Activated CD4-positive, alpha-beta memory T cell treated with anti-CD3 and anti-CD28 coated beads, Interleukin-2, amount 10 ng/mL, durations not matched to agents 7 days and 5 days (primary cell): ENCODE results near the gene URB1. TPM values are rescaled to one million over a fixed set of nuclear protein-coding genes. Genes with fewer than 3 reads are reported as not detected.

ENCODE experiments used
- CTCF ChIA-PET: fragments of 350-600 bp; sonication (Branson Sonifier 250); formaldehyde crosslinking; loops from one replicate; lab custom pipeline; 2021; ENCODE audit warnings: antibody characterized with exemption, inconsistent platforms; lab: Charles Lee
- POLR2A ChIA-PET: fragments of 350-600 bp; sonication (Branson Sonifier 250); formaldehyde crosslinking; loops from one replicate; lab custom pipeline; 2021; ENCODE audit warnings: antibody characterized with exemption; lab: Charles Lee
- DNase-seq: peaks from one replicate; pipeline ENCODE4 v3.0.0-alpha.2; 2020
- H3K27ac Mint-ChIP-seq: one replicate; pipeline ENCODE4 v1.8.0; 2021; ENCODE audit warnings: mild to moderate bottlenecking, mixed read lengths
- H3K27me3 Mint-ChIP-seq: one replicate; pipeline ENCODE4 v1.8.0; 2021; ENCODE audit warnings: mixed read lengths
- H3K36me3 Mint-ChIP-seq: one replicate; pipeline ENCODE4 v1.8.0; 2021; ENCODE audit warnings: low read depth, mixed read lengths
- H3K4me1 Mint-ChIP-seq: one replicate; pipeline ENCODE4 v1.8.0; 2021; ENCODE audit warnings: mixed read lengths
- H3K4me3 Mint-ChIP-seq: one replicate; pipeline ENCODE4 v1.8.0; 2021; ENCODE audit warnings: mild to moderate bottlenecking, mixed read lengths
- H3K9me3 Mint-ChIP-seq: one replicate; pipeline ENCODE4 v1.8.0; 2021; ENCODE audit warnings: mixed read lengths
- total RNA-seq, 2 experiments: library from RNA; stranded (reverse); gene quantifications; one replicate each; pipeline ENCODE4 v1.2.3, GENCODE V29; 2021

Gene URB1
- total RNA-seq, 2 experiments from 2014 or later: 9.1 TPM

GRCh38 chr21:32422064-32422463 is 29.3 kb upstream of the URB1 start:
- Mint-ChIP-seq H3K27me3 (no peaks in the 10 kb centered on the region), H3K27ac (no peak overlapping the region), H3K4me1 (no peaks in the 10 kb centered on the region), H3K36me3 (no peaks in the 10 kb centered on the region), H3K4me3 (no peak overlapping the region), H3K9me3 (no peaks in the 10 kb centered on the region)
- CTCF ChIA-PET: no interaction called here
- no peak for DNase-seq
- POLR2A ChIA-PET: no interaction called here

DNA sequence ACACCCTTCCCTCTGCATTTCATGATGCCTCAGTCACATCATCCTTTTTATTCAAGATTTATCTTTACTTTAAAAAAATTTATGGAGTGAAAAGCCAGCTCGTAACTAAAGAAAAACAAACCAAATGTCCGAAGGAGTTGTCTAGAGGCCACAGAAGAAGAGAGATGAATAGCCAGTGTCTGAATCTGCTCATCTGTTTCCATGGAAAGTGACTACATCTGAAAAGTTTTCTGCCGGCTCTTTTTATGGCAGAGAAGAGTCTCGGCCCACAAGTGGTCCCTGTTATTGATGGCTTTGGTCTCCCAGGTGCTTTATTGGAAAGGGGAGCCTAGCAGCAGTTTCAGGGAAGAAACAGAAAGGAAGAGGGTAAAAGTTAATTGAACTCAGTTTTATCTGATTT is 25.3 kb upstream of the URB1 start:
- Mint-ChIP-seq H3K36me3 (no peaks in the 10 kb centered on the region), H3K27ac (no peak overlapping the region), H3K4me1 (peaks cover 11% of the 10 kb centered on the region), H3K9me3 (no peaks in the 10 kb centered on the region), H3K4me3 (no peak overlapping the region), H3K27me3 (no peaks in the 10 kb centered on the region)
- ChIA-PET POLR2A (no interaction called here), CTCF (no interaction called here)
- DNase-seq: no peak

GRCh38 chr21:32415451-32416398 is 22.9 kb upstream of the URB1 start:
- ChIA-PET CTCF (no interaction called here), POLR2A (no interaction called here)
- DNase-seq: no peak
- Mint-ChIP-seq H3K36me3 (peaks cover 2% of the 10 kb centered on the region), H3K4me1 (peaks cover 24% of the 10 kb centered on the region), H3K4me3 (no peak overlapping the region), H3K27me3 (no peaks in the 10 kb centered on the region), H3K9me3 (no peaks in the 10 kb centered on the region), H3K27ac (no peak overlapping the region)

DNA sequence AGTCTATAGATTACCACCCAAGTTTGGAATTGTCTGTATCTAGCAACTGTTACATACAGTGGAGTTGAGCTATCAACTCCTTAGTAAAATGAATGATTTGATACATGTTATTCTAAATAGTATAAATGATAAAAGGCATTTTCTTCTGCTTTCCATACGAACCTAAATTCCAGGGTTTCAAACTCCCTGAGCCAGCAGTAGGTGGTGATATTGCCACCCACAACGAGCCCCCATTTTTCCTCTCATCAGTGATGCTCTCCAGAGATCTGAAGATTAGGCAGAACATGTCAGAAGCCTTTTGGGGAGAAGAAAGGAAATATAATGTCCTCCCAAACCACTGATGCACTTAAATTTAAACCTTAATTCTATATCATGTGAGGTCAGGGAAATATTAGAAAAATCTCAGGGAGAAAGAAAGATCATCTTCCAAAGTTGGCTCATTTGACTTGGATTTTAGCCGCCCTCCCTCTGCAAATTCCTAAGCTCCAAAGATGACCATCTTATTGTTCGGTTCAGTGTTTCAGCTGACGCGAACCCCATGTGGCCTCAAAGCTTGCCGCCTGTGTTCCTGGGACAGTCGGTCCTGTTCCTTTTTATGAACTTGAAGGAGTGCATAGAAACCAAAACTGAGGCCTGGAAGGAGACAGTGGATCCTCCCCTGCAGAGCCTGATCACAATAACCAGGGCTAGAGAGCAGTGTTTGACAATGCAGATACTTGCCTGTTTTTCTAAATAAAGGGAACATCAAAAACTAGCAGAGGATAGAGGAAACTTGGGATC is 22.0 kb upstream of the URB1 start:
- peaks cover 30% of the 10 kb centered on the region for H3K4me1 Mint-ChIP-seq
- no peaks in the 10 kb centered on the region for H3K9me3 Mint-ChIP-seq
- H3K36me3 Mint-ChIP-seq: peaks cover 2% of the 10 kb centered on the region
- no peaks in the 10 kb centered on the region for H3K27me3 Mint-ChIP-seq
- no peak overlapping the region for H3K27ac Mint-ChIP-seq
- DNase-seq: no peak
- no peak overlapping the region for H3K4me3 Mint-ChIP-seq
- ChIA-PET CTCF (interaction anchor here (1.0 to 1.3 kb wide), 2 partner anchors 10 to 186 kb away, joined by 3 to 4 read pairs; no protein-coding TSS in a partner anchor), POLR2A (interaction anchor here (0.9 kb wide), 1 partner anchor 312 kb away, joined by 3 read pairs; no protein-coding TSS in a partner anchor)

GRCh38 chr21:32413697-32414578 is 21.1 kb upstream of the URB1 start:
- DNase-seq: no peak
- H3K36me3 Mint-ChIP-seq: peaks cover 2% of the 10 kb centered on the region
- H3K27ac Mint-ChIP-seq: no peak overlapping the region
- H3K4me1 Mint-ChIP-seq: peaks cover 30% of the 10 kb centered on the region
- peak overlapping the region; percentile 44 for H3K4me3 Mint-ChIP-seq
- ChIA-PET CTCF (interaction anchor here (1.0 to 1.3 kb wide), 2 partner anchors 9 to 187 kb away, joined by 3 to 4 read pairs; no protein-coding TSS in a partner anchor), POLR2A (interaction anchor here (0.8 to 1.0 kb wide), 3 partner anchors 187 to 357 kb away, joined by 3 read pairs; partner anchors contain the start of gene PAXBP1)
- no peaks in the 10 kb centered on the region for H3K9me3 Mint-ChIP-seq
- no peaks in the 10 kb centered on the region for H3K27me3 Mint-ChIP-seq

DNA sequence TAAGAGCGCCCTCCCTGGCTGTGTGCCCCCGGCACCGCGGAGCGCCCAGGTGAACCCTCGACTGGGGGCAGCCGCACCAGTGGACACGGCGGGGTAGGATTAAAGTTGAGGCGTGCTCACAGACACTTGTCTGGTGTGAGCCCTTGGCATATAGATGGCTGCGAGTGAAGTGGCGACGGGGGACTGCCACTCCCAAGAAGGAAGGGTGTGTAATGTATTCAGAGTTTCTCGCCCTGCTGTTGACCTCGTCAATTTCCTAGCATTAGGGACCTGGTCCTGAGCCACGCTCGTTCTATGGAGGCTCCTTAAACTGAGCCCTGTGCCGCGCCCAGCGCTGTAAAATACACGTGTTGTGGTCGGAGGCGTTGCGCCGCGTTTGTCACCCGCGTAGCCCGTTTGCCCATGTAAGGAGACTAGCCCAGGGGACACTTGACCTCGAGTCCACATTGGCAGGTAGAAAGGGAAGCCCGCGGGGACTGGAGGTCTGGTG is 20.2 kb upstream of the URB1 start:
- ChIA-PET CTCF (no interaction called here), POLR2A (interaction anchor here (1.0 to 3.1 kb wide), 2 partner anchors 157 to 188 kb away, joined by 3 to 16 read pairs; no protein-coding TSS in a partner anchor)
- H3K27me3 Mint-ChIP-seq: no peaks in the 10 kb centered on the region
- peak overlapping the region; percentile 82 for H3K4me3 Mint-ChIP-seq
- H3K9me3 Mint-ChIP-seq: no peaks in the 10 kb centered on the region
- peak overlapping the region; percentile 60 for H3K27ac Mint-ChIP-seq
- peaks cover 30% of the 10 kb centered on the region for H3K4me1 Mint-ChIP-seq
- H3K36me3 Mint-ChIP-seq: peaks cover 2% of the 10 kb centered on the region
- DNase-seq: peak; percentile 21

GRCh38 chr21:32412162-32413014 is 19.6 kb upstream of the URB1 start, which contains the start of gene EVA1C:
TSS of gene EVA1C (plus strand) at chr21:32412706. CDS start at chr21:32412854, 148 bp downstream.
- H3K9me3 Mint-ChIP-seq: no peaks in the 10 kb centered on the region
- peaks cover 30% of the 10 kb centered on the region for H3K4me1 Mint-ChIP-seq
- POLR2A ChIA-PET: interaction anchor here (0.7 to 3.1 kb wide), 6 partner anchors 19 to 316 kb away, joined by 3 to 17 read pairs (median 4); partner anchors contain the start of genes CFAP298, SYNJ1 and URB1

GRCh38 chr21:32411350-32412161 is 18.7 kb upstream of the URB1 start:
- H3K9me3 Mint-ChIP-seq: no peaks in the 10 kb centered on the region
- H3K4me3 Mint-ChIP-seq: peak overlapping the region; percentile 93
- no peaks in the 10 kb centered on the region for H3K27me3 Mint-ChIP-seq
- CTCF ChIA-PET: interaction anchor here (0.7 to 1.9 kb wide), 3 partner anchors 8 to 189 kb away, joined by 3 to 5 read pairs (median 5); no protein-coding TSS in a partner anchor
- peaks cover 2% of the 10 kb centered on the region for H3K36me3 Mint-ChIP-seq
- DNase-seq: peak; percentile 77
- H3K27ac Mint-ChIP-seq: peak overlapping the region; percentile 80
- H3K4me1 Mint-ChIP-seq: peaks cover 30% of the 10 kb centered on the region
- POLR2A ChIA-PET: interaction anchor here (0.7 to 3.1 kb wide), 7 partner anchors 11 to 317 kb away, joined by 3 to 17 read pairs (median 4); partner anchors contain the start of genes CFAP298, SYNJ1 and URB1

More at GRCh38 chr21:32412162-32413014, 19.6 kb upstream of the URB1 start, which contains the start of gene EVA1C:
- CTCF ChIA-PET: interaction anchor here (0.7 to 1.9 kb wide), 3 partner anchors 9 to 188 kb away, joined by 3 to 5 read pairs (median 5); no protein-coding TSS in a partner anchor
- H3K27ac Mint-ChIP-seq: peak within 1 kb of the TSS; percentile 80
- H3K4me3 Mint-ChIP-seq: peak within 1 kb of the TSS; percentile 93
- H3K36me3 Mint-ChIP-seq: peaks cover 2% of the 10 kb centered on the region
- peak; percentile 59 for DNase-seq
- no peaks in the 10 kb centered on the region for H3K27me3 Mint-ChIP-seq

DNA sequence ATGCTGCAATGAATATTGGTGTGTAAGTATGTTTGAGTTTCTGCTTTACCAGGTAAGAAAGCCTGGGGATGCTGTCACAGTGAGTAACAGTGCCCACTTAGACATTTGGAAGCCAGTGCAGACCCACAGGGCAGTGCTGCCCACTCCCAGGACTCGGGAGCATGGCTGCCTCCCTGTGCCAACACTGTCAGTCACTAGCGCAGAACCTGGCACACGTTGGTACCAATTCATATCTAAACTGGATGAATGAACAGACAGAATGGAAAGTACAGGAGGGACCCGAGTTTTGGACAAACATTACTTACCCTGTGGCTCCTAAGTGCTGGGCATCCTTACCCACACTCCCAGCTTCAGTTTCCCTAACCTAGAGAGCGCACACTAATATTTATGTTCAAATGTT is 18.1 kb upstream of the URB1 start:
- Mint-ChIP-seq H3K36me3 (peaks cover 2% of the 10 kb centered on the region), H3K4me1 (peaks cover 28% of the 10 kb centered on the region), H3K4me3 (peak overlapping the region; percentile 93), H3K9me3 (no peaks in the 10 kb centered on the region), H3K27me3 (no peaks in the 10 kb centered on the region), H3K27ac (peak overlapping the region; percentile 80)
- ChIA-PET CTCF (interaction anchor here (1.5 to 1.9 kb wide), 2 partner anchors 8 to 190 kb away, joined by 5 read pairs; no protein-coding TSS in a partner anchor), POLR2A (interaction anchor here (1.0 to 3.1 kb wide), 4 partner anchors 10 to 198 kb away, joined by 4 to 17 read pairs (median 10); partner anchors contain the start of gene URB1)
- no peak for DNase-seq

DNA sequence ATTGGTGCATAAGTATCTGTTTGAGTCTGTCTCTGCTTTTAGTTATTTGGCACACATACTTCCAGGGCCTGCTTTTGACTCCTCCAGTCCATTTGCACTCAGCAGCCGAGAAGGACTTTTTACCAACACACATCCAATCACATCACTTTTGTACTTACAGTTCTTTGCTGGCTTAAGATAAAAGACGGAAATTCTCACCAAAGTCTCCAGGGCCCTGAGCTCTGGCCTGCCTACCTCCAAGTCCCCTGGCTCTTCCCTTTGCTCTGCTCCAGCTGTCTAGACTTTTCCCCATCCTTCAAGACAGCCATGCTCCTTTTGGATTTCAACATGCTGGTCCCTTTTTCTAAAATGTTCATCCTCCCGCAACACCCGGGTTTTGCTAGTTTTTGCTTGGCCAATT is 17.5 kb upstream of the URB1 start:
- peaks cover 2% of the 10 kb centered on the region for H3K36me3 Mint-ChIP-seq
- POLR2A ChIA-PET: interaction anchor here (3.1 kb wide), 1 partner anchor 160 kb away, joined by 16 read pairs; no protein-coding TSS in a partner anchor
- no peaks in the 10 kb centered on the region for H3K27me3 Mint-ChIP-seq
- CTCF ChIA-PET: interaction anchor here (0.5 kb wide), 1 partner anchor 191 kb away, joined by 3 read pairs; no protein-coding TSS in a partner anchor
- no peaks in the 10 kb centered on the region for H3K9me3 Mint-ChIP-seq
- DNase-seq: no peak
- peak overlapping the region; percentile 5 for H3K27ac Mint-ChIP-seq
- H3K4me1 Mint-ChIP-seq: peaks cover 28% of the 10 kb centered on the region
- H3K4me3 Mint-ChIP-seq: no peak overlapping the region
